GM06990 (cell line): ENCODE results near the gene ZRSR2.

Experiments
- DNase-seq: peaks from one replicate; pipeline ENCODE4 v3.0.0-alpha.2; 2011; ENCODE audit not compliant: insufficient read length; ENCODE audit errors: extremely low read depth
- H3K27me3 ChIP-seq: replicated peaks from 2 replicates; pipeline ENCODE4 v1.6.0; 2011; ENCODE audit warnings: low read length; ENCODE audit not compliant: control insufficient read depth, insufficient read depth
- H3K36me3 ChIP-seq: 2 replicates; pipeline ENCODE4 v1.5.1; 2011; ENCODE audit warnings: low read length; ENCODE audit not compliant: control insufficient read depth, insufficient read depth
- H3K4me3 ChIP-seq: replicated peaks from 2 replicates; pipeline ENCODE4 v1.5.1; 2011; ENCODE audit warnings: low read depth, mild to moderate bottlenecking, control low read depth, low read length
- TF ChIP-seq, protein P1 (sequence below): IDR thresholded peaks from 2 replicates; pipeline ENCODE4 v1.5.1; 2011; ENCODE audit warnings: low read length, control low read depth, mild to moderate bottlenecking, inconsistent platforms; ENCODE audit not compliant: insufficient read depth, poor library complexity, severe bottlenecking

Gene ZRSR2

DNA sequence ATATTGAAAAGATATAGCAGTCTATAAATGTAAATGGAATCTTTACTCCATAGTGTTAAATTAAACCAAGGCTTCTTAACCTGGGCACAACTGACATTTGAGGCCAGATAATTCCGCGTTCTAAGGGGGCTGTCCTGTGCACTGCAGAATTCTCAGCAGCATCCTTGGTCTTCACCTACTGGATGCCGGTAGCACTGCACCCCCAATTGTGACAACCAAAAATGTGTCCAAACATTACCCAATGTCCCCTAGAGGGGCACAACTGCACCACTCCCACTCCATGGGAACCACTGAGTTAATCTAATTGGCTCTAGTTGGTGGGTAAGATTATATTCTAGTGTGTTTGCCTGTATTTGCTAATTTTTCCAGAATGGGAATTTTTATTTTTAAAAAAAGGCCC is 47.7 kb downstream of the ZRSR2 start:
- no peak overlapping the region for H3K4me3 ChIP-seq
- DNase-seq, result no peak
- H3K36me3 ChIP-seq, result no peaks in the 10 kb centered on the region; the same call in 1 of the 2 replicates
- TF ChIP-seq, protein P1, sequence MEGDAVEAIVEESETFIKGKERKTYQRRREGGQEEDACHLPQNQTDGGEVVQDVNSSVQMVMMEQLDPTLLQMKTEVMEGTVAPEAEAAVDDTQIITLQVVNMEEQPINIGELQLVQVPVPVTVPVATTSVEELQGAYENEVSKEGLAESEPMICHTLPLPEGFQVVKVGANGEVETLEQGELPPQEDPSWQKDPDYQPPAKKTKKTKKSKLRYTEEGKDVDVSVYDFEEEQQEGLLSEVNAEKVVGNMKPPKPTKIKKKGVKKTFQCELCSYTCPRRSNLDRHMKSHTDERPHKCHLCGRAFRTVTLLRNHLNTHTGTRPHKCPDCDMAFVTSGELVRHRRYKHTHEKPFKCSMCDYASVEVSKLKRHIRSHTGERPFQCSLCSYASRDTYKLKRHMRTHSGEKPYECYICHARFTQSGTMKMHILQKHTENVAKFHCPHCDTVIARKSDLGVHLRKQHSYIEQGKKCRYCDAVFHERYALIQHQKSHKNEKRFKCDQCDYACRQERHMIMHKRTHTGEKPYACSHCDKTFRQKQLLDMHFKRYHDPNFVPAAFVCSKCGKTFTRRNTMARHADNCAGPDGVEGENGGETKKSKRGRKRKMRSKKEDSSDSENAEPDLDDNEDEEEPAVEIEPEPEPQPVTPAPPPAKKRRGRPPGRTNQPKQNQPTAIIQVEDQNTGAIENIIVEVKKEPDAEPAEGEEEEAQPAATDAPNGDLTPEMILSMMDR, result peak; percentile 33
- H3K27me3 ChIP-seq, result no peaks in the 10 kb centered on the region

DNA sequence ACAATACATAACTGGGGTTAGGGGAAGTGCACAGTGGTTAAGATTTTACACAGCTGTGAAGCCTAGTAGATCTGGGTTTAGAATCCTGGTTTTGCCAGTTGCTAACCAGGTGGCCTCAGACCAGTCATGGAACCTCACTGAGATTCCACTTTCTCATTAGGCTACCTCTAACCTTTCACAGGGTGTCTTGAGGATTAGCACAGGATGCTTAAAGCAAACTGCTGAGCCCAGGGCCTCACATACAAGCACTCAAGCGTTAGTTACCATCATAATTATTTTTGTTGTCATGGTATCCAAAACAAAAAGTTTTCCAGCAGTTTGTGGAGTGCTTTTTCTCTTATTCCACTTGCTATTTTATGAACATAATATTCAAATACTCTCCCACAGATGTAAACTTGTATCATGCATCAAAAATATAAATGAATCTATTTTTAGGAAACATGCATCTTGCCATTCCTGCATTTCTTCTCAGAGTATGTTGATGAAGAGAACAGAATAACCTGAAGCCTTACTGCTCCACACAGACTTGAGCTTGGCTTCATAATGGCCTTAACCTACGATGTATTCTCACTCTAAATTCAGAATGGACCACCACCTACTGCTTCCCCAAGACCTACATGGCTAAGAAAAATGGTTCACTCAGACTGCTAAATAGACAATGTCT is 51.7 kb downstream of the ZRSR2 start:
- no peaks in the 10 kb centered on the region; the same call in 1 of the 2 replicates for H3K36me3 ChIP-seq
- TF ChIP-seq, protein P1, result no peak

DNA sequence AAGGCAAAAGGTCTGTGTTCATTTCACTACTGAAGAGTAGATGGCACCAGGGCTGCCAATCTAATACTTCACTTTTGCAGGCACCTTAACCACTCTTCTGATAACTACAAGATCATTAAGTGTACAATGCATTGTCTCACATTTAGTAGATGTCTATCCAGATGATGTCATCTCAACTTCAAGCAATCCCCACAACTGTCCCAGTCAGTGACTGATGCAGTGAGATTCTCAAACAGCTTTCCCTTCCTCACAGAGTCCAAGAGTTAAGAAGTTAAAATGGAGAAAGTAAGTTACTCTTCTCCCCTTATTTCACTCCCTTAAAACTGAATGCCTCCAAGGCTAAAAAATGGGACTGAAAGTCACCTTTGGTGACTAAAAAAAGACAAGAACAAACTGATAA is 53.7 kb downstream of the ZRSR2 start:
- no peaks in the 10 kb centered on the region for H3K27me3 ChIP-seq
- H3K4me3 ChIP-seq, result no peak overlapping the region
- no peak for DNase-seq
- H3K36me3 ChIP-seq, result no peaks in the 10 kb centered on the region; the same call in 1 of the 2 replicates
- TF ChIP-seq, protein P1, result no peak

More for the DNA sequence above, 51.7 kb downstream of the ZRSR2 start:
- Histone ChIP-seq H3K4me3 (no peak overlapping the region), H3K27me3 (no peaks in the 10 kb centered on the region)
- no peak for DNase-seq

DNA sequence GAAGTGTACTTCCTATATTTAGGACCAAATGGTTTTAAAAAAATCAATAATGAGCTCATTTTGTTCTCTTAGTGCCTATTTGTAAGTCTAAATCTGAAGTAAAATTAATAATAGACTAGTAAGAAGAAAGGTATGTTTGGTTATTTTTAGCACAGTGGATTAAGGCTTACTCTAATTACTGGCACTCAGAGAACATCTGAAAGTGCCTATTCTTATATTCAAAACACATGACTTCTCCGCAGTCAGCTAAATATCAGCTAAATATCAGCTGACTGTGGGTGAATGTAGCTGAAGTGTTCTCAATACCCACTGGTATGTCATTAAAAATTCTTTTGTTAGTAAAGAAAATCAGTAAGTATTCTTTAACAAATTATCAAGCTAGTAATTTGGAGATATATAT is 58.3 kb downstream of the ZRSR2 start:
- no peak for DNase-seq
- TF ChIP-seq, protein P1, result no peak
- H3K36me3 ChIP-seq, result peaks cover 1% of the 10 kb centered on the region; the same call in 1 of the 2 replicates
- H3K4me3 ChIP-seq, result no peak overlapping the region
- no peaks in the 10 kb centered on the region for H3K27me3 ChIP-seq

DNA sequence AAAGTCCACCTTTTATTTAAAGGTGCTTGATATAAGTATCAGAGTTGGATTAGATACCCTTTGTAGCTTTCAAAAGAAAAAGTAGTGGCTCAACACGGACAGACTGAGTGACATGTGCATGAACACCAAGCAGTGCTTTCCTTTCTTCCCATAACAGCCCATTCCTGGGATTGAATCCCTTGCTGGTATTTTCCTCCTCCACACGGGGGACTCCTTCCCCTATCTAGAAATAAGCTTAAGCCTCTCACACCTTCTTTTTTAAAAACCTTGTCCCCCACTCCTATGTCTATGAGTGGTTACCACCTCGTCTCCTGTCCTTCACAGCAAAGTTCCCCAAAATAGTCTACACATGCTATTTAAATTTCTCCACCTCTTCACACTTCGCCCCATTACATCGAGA is 59.3 kb downstream of the ZRSR2 start:
- no peak for DNase-seq
- H3K36me3 ChIP-seq, result peaks cover 1% of the 10 kb centered on the region; the same call in 1 of the 2 replicates
- no peaks in the 10 kb centered on the region for H3K27me3 ChIP-seq
- H3K4me3 ChIP-seq, result no peak overlapping the region
- TF ChIP-seq, protein P1, result no peak

DNA sequence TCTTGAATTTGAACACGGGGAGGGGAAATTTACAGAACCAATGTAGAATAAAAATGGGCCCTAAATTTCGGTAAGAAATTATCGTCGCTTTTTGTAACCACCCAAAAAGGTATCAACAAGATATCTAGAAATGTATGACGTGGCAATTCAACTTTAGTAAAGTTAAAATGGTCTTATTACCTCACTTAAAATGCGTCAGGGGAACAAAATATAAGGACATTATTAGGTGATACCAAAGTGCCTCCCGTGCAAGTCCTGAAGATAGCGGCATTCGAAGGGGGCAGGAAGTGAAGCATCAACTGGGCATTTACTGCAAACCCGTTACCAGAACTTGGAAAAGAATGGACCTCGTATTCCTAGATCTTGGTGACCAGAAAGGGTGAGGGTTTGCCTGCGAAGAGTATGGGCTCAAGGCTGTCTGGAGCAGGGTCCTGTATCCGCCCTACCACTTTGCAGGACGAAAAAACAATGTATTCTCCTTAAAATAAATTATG is 63.3 kb downstream of the ZRSR2 start:
- no peak for DNase-seq
- Histone ChIP-seq H3K27me3 (no peaks in the 10 kb centered on the region), H3K36me3 (0 out of 2 replicates have a peak, but pooled peaks cover 1% of the 10 kb centered on the region), H3K4me3 (peak overlapping the region; percentile 86)
- TF ChIP-seq, protein P1, result no peak
